GM21825 (cell line): ENCODE data around the gene DDT.
"Not testable (repeated sequence)": the region's sequence is repeated elsewhere in the genome, so short reads cannot be mapped to it uniquely, and the experiment has no call there.

Source experiments
- ATAC-seq: cut with Tn5 transposase; IDR thresholded peaks from one replicate; pipeline ENCODE4 v1.9.1; 2021; ENCODE audit warnings: mild to moderate bottlenecking, moderate library complexity; ENCODE audit not compliant: unreplicated experiment

The DDT gene

DNA sequence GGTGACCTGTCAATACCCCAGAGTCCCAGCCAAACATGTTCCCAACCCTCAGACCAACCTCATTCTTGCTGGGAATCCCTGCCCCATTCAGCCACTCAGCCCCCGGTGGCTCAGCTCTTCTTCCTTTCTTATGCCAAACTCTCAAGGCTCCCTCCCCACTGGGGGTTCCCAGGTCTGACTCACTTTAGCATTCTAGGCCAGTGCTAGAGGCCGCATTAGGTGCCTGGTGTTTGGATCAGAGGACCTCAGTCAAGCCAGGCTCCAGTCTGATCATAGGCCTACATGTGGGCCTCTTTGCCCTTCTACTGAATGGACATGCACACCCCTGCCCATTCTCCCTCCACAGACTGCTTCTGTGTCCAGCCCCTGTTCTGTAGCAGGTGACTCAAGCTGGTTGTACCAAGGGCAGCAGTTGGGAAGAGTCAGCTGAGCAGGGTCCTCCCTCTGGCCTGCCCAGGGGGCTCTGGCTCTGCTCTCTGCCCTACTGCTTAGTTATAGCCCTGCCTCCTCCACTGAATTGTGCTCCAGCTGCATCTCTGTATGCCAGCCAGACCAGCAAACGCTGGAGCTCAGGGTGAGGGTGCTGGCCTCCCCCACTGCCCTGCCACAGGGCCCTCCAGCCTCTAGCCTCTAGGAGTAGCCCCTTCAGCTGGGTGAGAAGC, 15.5 kb upstream of the DDT start:
- not testable (repeated sequence) for ATAC-seq

DNA sequence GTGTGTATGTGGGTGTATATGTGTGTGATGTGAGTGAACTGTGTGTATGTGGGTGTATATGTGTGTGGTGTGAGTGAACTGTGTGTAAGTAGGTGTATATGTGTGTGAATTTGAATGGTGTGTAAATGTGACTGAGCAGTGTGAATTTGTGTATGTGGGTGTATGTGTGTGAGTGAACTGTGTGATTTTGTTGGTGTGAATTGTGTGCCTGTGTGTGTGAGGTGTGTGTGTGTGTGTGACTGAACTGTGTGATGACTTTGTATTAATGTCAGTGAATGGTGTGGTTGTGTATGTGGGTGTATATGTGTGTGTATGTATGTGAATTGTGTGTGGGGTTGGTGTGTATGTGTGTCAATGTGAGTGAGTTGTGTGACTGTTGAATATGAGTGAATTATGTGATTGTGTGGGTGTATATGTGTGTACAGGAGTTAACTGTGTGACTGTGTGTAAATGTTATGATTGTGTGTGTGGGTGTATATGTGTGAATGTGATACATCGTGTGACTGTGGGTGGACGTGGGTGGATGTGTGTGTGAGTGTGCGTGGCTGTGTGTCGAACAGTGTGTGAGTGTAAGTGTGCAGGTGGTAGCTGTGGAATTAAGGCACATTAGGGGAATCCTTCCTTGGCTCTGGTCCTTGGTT, 12.4 kb upstream of the DDT start:
- not testable (repeated sequence) for ATAC-seq

- ATAC-seq: not testable (repeated sequence)
Observed at GRCh38 chr22:23986089-23986488, 11.8 kb upstream of the DDT start.

DNA sequence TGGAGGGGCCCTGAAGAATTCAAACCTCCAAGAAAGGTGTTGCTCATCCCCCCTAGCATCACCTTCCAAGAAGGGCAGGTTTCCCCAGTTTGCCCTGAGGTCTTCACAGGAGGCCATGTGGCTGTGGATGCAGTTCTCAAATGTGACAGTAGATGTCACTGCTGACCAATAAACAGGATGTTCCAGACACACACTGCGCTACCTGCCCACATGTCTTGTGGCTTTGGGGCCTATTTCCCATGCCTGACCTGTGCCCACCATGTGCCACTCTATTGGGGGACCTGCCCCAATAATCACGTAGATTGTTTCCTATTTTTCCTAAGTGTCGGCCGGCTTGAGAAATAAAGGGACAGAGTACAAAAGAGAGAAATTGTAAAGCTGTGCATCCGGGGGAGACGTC, 10.2 kb upstream of the DDT start:
- no peak for ATAC-seq

GRCh38 chr22:23980567-23980966, 6.3 kb upstream of the DDT start:
- not testable (repeated sequence) for ATAC-seq

GRCh38 chr22:23979557-23980240, 5.5 kb upstream of the DDT start, which contains the start of gene GSTT2:
GSTT2 (plus strand) TSS chr22:23980134.
- ATAC-seq: not testable (repeated sequence)

DNA sequence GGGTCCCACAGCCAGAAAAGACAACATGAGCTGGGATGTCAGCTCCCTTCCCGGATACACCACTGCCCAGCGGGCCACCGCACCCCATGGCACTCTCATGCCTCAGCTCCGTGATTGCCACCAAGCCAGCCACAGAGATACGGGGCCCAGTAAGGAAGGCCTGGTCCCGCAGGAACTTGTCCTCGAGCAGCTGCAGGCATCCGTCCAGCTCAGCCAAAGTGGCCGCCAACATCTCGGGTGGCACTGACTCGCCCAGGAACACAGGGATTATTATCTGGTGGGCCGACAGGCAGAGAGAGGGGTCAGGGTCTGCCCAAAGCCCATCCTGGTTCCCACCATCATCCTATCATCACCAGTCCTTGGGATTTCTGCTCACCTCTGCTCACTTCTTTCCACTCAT, 3.1 kb upstream of the DDT start:
- ATAC-seq: not testable (repeated sequence)

- ATAC-seq: peak; percentile 27
Observed at GRCh38 chr22:23974836-23975352, 653 bp upstream of the DDT start.

GRCh38 chr22:23971927-23972326, 2.3 kb downstream of the DDT start:
- ATAC-seq: not testable (repeated sequence)

DNA sequence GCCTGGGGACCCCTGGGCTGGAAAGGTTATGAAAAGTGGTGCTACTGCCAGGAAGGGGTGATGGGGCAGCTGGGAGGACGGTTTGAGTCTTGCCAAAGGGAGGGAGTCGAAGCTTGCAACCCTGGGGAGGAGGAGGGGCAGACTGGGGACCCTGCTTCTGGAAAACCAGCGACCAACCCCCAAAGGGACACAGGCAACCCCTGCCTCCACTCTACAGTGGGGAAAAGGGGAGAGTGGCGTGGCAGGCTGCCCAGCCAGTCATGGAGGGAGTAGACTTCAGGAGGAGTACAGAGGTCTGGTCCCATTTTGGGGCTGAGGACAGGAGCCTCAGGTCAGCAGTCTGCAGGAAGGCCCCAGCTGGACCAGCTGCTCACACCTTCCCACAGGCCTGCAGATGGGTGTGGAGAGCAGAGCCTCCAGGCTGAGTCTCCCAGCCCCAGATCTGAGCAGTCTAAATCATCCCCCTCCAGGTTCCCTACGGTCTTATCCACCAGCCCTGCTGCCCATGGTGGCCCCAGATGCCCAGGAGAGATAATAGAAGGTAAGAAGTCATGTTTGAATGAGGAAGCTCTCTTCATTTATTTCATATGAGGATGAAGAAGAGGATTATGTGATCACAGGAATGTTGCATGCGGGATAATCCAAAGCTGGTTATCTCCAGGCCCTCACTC, 3.3 kb downstream of the DDT start:
- no peak for ATAC-seq

GRCh38 chr22:23970201-23970641, 4.0 kb downstream of the DDT start:
- ATAC-seq: no peak

DNA sequence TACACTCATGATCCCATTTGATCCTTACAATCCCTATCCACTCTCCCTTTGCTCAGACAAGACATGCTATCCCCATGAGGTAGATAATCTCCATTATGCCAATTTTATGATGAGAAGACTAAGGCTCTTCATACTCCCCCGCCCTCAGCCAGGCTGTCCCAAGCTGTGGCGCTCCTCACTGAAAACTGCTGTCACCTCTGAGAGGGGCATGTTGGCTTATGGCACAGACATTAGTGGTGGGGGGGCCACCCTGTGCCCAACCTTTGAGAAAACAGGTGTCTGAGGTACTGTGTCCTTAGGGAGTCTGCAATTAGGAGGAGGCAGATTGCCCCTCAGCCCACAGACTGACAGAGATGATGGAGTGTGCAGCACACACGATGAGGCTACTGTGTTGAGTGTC, 5.2 kb downstream of the DDT start:
- ATAC-seq: no peak

DNA sequence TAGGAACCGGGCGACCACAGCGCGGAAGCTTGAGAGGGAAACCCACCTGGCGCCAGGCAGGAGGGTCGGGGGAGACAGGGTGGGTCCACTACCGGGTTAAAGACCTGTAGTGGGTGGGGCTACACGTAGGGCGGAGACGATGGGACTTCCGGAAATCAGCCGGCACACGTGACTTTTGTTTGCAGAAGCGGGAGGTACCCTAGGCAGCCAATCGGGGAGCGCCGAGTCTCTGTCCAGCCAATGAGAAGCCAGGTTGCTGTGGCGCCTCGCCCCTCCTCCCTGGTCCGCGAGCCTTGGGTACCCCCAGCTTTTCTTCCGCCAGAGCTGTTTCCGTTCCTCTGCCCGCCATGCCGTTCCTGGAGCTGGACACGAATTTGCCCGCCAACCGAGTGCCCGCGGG, 7.7 kb downstream of the DDT start, which contains the start of gene DDTL:
DDTL (plus strand) TSS at position 321 of the 400 bp plus-strand sequence; CDS start at position 348, 27 bp downstream.
- peak; percentile 84 for ATAC-seq

GRCh38 chr22:23966094-23966493, 8.1 kb downstream of the DDT start:
- peak; percentile 23 for ATAC-seq

GRCh38 chr22:23961084-23961771, 13.0 kb downstream of the DDT start, which contains the start of gene GSTT2B:
GSTT2B (minus strand) TSS chr22:23961195; CDS start chr22:23961131, 64 bp downstream.
- ATAC-seq: not testable (repeated sequence)

DNA sequence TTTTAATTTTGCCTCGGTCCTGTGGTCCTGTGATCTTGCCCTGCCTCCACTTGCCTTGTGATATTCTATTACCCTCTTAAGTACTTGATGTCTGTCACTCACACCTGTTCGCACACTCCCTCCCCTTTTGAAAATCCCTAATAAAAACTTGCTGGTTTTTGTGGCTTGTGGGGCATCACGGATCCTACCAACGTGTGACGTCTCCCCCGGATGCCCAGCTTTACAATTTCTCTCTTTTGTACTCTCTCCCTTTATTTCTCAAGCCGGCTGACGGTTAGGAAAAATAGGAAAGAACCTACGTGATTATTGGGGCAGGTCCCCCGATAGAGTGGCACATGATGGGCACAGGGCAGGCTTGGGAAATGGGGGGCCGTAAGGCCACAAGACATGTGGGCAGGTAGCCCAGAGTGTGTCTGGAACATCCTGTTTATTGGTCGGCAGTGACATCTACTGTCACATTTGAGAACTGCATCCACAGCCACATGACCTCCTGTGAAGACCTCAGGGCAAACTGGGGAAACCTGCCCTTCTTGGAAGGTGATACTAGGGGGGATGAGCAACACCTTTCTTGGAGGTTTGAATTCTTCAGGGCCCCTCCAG, 17.8 kb downstream of the DDT start:
- ATAC-seq: not testable (repeated sequence)

DNA sequence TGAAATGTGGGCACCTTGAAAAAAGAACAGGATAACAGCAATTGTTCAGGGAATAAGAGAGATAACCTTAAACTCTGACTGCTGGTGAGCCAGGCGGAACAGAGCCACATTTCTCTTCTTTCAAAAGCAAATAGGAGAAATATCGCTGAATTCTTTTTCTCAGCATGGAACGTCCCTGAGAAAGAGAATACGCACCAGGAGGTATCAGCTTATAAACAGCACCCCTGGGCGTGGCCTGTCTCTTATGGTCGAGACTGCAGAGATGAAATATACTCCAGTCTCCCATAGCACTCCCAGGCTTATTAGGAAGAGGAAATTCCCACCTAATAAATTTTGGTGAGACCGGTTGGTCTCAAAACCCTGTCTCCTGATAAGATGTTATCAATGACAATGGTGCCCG, 18.4 kb downstream of the DDT start:
- ATAC-seq: not testable (repeated sequence)

DNA sequence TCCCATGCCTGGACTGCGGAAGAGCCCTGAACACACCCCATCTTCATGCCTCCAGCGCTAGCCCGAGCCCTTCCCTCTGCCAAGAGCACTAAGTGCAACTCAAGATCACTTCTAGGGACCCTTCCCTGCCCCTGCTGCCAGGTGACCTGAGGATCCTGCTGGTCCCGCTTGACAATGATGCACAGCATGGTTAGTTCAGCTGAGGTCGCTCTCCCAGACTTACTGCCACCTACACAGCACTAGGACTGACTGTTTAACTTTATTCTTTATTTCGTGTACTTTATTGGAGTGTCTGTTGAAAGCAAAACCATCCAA, 19.3 kb downstream of the DDT start:
- not testable (repeated sequence) for ATAC-seq

DNA sequence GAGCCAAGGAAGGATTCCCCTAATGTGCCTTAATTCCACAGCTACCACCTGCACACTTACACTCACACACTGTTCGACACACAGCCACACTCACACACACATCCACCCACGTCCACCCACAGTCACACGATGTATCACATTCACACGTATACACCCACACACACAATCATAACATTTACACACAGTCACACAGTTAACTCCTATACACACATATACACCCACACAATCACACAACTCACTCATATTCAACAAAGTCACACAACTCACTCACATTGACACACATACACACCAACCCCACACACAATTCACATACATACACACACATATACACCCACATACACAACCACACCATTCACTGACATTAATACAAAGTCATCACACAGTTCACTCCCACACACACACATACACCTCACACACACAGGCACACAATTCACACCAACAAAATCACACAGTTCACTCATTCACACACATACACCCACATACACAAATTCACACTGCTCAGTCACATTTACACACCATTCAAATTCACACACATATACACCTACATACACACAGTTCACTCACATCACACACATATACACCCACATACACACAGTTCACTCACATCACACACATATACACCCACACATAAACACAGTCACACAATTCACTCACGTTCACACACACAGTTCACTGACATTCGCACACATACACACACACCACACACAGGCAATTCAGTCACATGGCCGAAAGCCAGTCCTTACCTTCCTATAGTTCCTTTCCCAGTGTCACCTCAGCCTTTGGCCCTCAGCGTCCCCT, 19.8 kb downstream of the DDT start:
- not testable (repeated sequence) for ATAC-seq
